Measurements from ENCODE around the gene ZNF436.

DNA sequence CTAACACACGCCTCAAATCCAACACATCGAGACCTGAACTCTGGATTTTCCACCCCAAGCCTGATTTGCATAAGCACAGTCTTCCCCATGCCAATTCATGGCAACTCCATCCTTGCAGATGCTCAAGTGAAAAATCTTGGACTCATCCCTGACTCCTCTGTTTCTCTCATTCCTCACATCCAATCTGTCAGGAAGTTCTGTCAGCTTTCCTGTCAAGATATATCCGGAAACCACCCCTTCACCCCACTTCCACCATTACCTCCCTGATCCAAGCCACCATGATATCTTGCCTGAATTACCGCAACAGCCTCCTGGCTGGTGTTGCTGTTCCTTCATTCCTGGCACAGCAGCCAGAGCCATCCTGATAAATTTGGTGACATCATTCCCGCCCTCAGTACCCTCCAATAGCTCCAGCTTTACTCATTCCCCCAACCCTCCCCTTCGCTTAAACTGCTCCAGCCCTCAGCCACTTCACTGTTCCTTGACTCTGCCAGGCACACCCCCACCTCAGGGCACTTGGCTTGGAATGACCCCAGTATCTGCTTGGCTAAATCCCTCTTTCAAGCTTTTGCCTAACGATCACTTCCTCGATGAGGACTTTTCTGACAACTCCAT lies 37.5 kb upstream of the ZNF436 start:
- TF ChIP-seq, protein P1, sequence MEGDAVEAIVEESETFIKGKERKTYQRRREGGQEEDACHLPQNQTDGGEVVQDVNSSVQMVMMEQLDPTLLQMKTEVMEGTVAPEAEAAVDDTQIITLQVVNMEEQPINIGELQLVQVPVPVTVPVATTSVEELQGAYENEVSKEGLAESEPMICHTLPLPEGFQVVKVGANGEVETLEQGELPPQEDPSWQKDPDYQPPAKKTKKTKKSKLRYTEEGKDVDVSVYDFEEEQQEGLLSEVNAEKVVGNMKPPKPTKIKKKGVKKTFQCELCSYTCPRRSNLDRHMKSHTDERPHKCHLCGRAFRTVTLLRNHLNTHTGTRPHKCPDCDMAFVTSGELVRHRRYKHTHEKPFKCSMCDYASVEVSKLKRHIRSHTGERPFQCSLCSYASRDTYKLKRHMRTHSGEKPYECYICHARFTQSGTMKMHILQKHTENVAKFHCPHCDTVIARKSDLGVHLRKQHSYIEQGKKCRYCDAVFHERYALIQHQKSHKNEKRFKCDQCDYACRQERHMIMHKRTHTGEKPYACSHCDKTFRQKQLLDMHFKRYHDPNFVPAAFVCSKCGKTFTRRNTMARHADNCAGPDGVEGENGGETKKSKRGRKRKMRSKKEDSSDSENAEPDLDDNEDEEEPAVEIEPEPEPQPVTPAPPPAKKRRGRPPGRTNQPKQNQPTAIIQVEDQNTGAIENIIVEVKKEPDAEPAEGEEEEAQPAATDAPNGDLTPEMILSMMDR (IDR thresholded peaks at IDR 0.05) = no peak
- no peak for TF ChIP-seq POLR2AphosphoS5 (IDR thresholded peaks at IDR 0.05; ENCODE audit: low read depth, low read length)
- TF ChIP-seq TCF7L2 (IDR thresholded peaks at IDR 0.05; ENCODE audit: low read depth, low read length) = no peak
- TF ChIP-seq SIN3A (IDR thresholded peaks at IDR 0.05; ENCODE audit: borderline replicate concordance, insufficient read depth, low read depth, low read length) = no peak
